HL-60 (cell line): ENCODE data around the gene TRIP13.

Experiments used
- DNase-seq, 2 experiments: peaks; one replicate each; pipeline ENCODE4 v3.0.0-alpha.2; 2010 to 2020; ENCODE audit warnings: low read depth in 1 of 2, low spot score in 1 of 2
- H3K27ac ChIP-seq: fragments of 250-450 bp; sonication (Bioruptor Pico); replicated peaks from 2 replicates; pipeline ENCODE4 v1.5.1; 2020; ENCODE audit warnings: mild to moderate bottlenecking, moderate library complexity
- H3K27me3 ChIP-seq: fragments of 250-450 bp; sonication (Bioruptor Pico); 2 replicates; pipeline ENCODE4 v1.5.1; 2021; ENCODE audit warnings: mild to moderate bottlenecking, moderate library complexity; ENCODE audit not compliant: insufficient read depth, poor library complexity, severe bottlenecking
- H3K4me3 ChIP-seq: replicated peaks from 2 replicates; pipeline ENCODE4 v1.5.1; 2011; ENCODE audit warnings: mild to moderate bottlenecking, control low read depth, low read length; ENCODE audit not compliant: insufficient read depth
- CTCF ChIP-seq: IDR thresholded peaks from one replicate; pipeline ENCODE4 v1.5.1; 2011; ENCODE audit warnings: low read length, control low read depth, inconsistent platforms; ENCODE audit not compliant: insufficient read depth
- GABPA ChIP-seq: IDR thresholded peaks from 2 replicates; pipeline ENCODE4 v1.6.1; 2012; ENCODE audit warnings: low read depth
- POLR2AphosphoS5 ChIP-seq: IDR thresholded peaks from 2 replicates; pipeline ENCODE4 v1.6.1; 2012; ENCODE audit warnings: low read depth
- REST ChIP-seq: IDR thresholded peaks from 2 replicates; pipeline ENCODE4 v1.6.1; 2012; ENCODE audit warnings: low read depth; ENCODE audit not compliant: insufficient replicate concordance
- SPI1 ChIP-seq: IDR thresholded peaks from 2 replicates; pipeline ENCODE4 v1.6.1; 2012; ENCODE audit warnings: low read depth, mild to moderate bottlenecking, borderline replicate concordance

The TRIP13 gene

GRCh38 chr5:880816-881550 is 11.7 kb upstream of the TRIP13 start:
- no peak for TF ChIP-seq CTCF
- Histone ChIP-seq H3K4me3 (no peak overlapping the region), H3K27me3 (no peaks in the 10 kb centered on the region), H3K27ac (no peak overlapping the region)
- DNase-seq = no peak

GRCh38 chr5:881551-881935 is 11.1 kb upstream of the TRIP13 start:
- Histone ChIP-seq H3K27ac (no peak overlapping the region), H3K4me3 (no peak overlapping the region), H3K27me3 (no peaks in the 10 kb centered on the region)
- no peak for DNase-seq
- TF ChIP-seq SPI1 (no peak), GABPA (no peak), REST (no peak), POLR2AphosphoS5 (no peak), CTCF (no peak)

- peak; percentile 90 for TF ChIP-seq POLR2AphosphoS5
- TF ChIP-seq CTCF = no peak
- peak; percentile 26 to 61 for DNase-seq
Measured at GRCh38 chr5:882253-883183, 10.2 kb upstream of the TRIP13 start.

GRCh38 chr5:883475-884181 is 9.1 kb upstream of the TRIP13 start:
- Histone ChIP-seq H3K27me3 (no peaks in the 10 kb centered on the region), H3K27ac (no peak overlapping the region), H3K4me3 (no peak overlapping the region)
- no peak for DNase-seq
- TF ChIP-seq POLR2AphosphoS5 (no peak), SPI1 (no peak), GABPA (no peak), REST (no peak), CTCF (no peak)

More at GRCh38 chr5:882253-883183, 10.2 kb upstream of the TRIP13 start:
- Histone ChIP-seq H3K27ac (no peak overlapping the region), H3K4me3 (no peak overlapping the region), H3K27me3 (no peaks in the 10 kb centered on the region)
